GM12874 (cell line): ENCODE measurements around the gene SPECC1L.

ENCODE experiments used
- CTCF ChIP-seq: IDR thresholded peaks from 2 replicates; pipeline ENCODE4 v1.5.1; 2011; ENCODE audit warnings: low read depth, mild to moderate bottlenecking, control low read depth, low read length, moderate library complexity; ENCODE audit not compliant: insufficient read depth

Gene SPECC1L

GRCh38 chr22:24330636-24331035 lies 60.0 kb downstream of the SPECC1L start:
- TF ChIP-seq CTCF: no peak

- TF ChIP-seq CTCF: no peak
Measured at GRCh38 chr22:24331468-24332440, 61.1 kb downstream of the SPECC1L start.

GRCh38 chr22:24333301-24333700 lies 62.7 kb downstream of the SPECC1L start:
- TF ChIP-seq CTCF: no peak

GRCh38 chr22:24335496-24335895 lies 64.9 kb downstream of the SPECC1L start:
- TF ChIP-seq CTCF: no peak

- TF ChIP-seq CTCF: no peak
Measured at GRCh38 chr22:24337894-24338645, 67.4 kb downstream of the SPECC1L start.

- TF ChIP-seq CTCF: no peak
Measured at GRCh38 chr22:24338726-24339451, 68.3 kb downstream of the SPECC1L start.

- TF ChIP-seq CTCF: no peak
Measured at GRCh38 chr22:24339452-24339747, 68.8 kb downstream of the SPECC1L start.
